Spleen (tissue), 7 donors: ENCODE results near the gene MAP2K5.

Experiments
- POLR2A ChIP-seq, 3 donors: fragments of 450-650 bp; IDR thresholded peaks; one replicate each; pipeline ENCODE4 v1.5.1; 2017; ENCODE audit warnings: antibody characterized with exemption in 3 of 3, mild to moderate bottlenecking in 1 of 3
- POLR2AphosphoS5 ChIP-seq, 3 donors: sonication (generic); formaldehyde crosslinking; IDR thresholded peaks; one replicate each; pipeline ENCODE4 v1.5.1; 2017; ENCODE audit warnings: antibody characterized with exemption in 3 of 3
- TF ChIP-seq, protein P1 (sequence below), 11 experiments: fragments of 200-600 bp in 7 of 11; fragments of 450-650 bp in 4 of 11; sonication (generic) in 4 of 11; IDR thresholded peaks in 8 of 11; conservative IDR thresholded peaks in 3 of 11; 1 replicate in 7 of 11; 2 replicates in 4 of 11; pipeline versions ENCODE4 v1.4.0 to v1.8.0; 2016 to 2021; ENCODE audit warnings: antibody characterized with exemption in 11 of 11, inconsistent platforms in 4 of 11, mild to moderate bottlenecking in 1 of 11
- donor health status: DM: no; HTN: no; CAD: no; lungs with moderate emphysema.
- donor health status: DM: no; HTN: no; CAD: no.
- donor health status: DM: no; HTN: no; CAD: no.

DNA sequence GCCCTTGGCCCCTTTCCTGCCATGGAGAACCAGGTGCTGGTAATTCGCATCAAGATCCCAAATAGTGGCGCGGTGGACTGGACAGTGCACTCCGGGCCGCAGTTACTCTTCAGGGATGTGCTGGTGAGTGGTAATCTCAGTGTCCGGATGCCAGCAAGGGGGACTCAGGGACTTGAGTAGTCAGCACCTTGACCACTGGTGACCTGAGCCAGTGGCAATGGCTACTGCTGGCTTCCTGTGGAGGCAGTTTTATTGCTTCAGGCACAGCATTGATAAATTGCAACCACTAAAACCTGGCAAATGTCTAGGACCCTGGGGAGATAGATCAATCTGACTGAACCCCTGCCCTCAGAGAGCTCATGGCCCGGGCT lies 830 bp downstream of the MAP2K5 start:
- TF ChIP-seq, protein P1, sequence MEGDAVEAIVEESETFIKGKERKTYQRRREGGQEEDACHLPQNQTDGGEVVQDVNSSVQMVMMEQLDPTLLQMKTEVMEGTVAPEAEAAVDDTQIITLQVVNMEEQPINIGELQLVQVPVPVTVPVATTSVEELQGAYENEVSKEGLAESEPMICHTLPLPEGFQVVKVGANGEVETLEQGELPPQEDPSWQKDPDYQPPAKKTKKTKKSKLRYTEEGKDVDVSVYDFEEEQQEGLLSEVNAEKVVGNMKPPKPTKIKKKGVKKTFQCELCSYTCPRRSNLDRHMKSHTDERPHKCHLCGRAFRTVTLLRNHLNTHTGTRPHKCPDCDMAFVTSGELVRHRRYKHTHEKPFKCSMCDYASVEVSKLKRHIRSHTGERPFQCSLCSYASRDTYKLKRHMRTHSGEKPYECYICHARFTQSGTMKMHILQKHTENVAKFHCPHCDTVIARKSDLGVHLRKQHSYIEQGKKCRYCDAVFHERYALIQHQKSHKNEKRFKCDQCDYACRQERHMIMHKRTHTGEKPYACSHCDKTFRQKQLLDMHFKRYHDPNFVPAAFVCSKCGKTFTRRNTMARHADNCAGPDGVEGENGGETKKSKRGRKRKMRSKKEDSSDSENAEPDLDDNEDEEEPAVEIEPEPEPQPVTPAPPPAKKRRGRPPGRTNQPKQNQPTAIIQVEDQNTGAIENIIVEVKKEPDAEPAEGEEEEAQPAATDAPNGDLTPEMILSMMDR (IDR thresholded peaks at IDR 0.05 in 8 of 11, conservative IDR thresholded peaks at IDR 0.05 in 3 of 11), result no peak
- TF ChIP-seq POLR2A (IDR thresholded peaks at IDR 0.05), result no peak
- no peak for TF ChIP-seq POLR2AphosphoS5 (IDR thresholded peaks at IDR 0.05)
